Glutamatergic neuron (in vitro differentiated cells): Measurements from ENCODE around the gene TRAPPC3. TPM values are rescaled to one million over a fixed set of nuclear protein-coding genes. Genes with fewer than 3 reads are reported as not detected.

Source experiments
- DNase-seq: peaks from one replicate; pipeline ENCODE4 v3.0.0; 2022
- H3K27ac Mint-ChIP-seq: one replicate; pipeline ENCODE4 v1.8.0; 2020; ENCODE audit warnings: mild to moderate bottlenecking, mixed read lengths, inconsistent platforms; ENCODE audit not compliant: unreplicated experiment
- H3K27me3 Mint-ChIP-seq: one replicate; pipeline ENCODE4 v1.8.0; 2020; ENCODE audit warnings: mild to moderate bottlenecking, moderate library complexity, mixed read lengths, inconsistent platforms; ENCODE audit not compliant: unreplicated experiment
- H3K36me3 Mint-ChIP-seq: one replicate; pipeline ENCODE4 v1.8.0; 2020; ENCODE audit warnings: mild to moderate bottlenecking, mixed read lengths, inconsistent platforms; ENCODE audit not compliant: unreplicated experiment
- H3K4me1 Mint-ChIP-seq: one replicate; pipeline ENCODE4 v1.8.0; 2020; ENCODE audit warnings: mild to moderate bottlenecking, low read depth, mixed read lengths, inconsistent platforms; ENCODE audit not compliant: unreplicated experiment
- H3K4me3 Mint-ChIP-seq: one replicate; pipeline ENCODE4 v1.8.0; 2020; ENCODE audit warnings: mild to moderate bottlenecking, mixed read lengths, inconsistent platforms; ENCODE audit not compliant: unreplicated experiment
- H3K9me3 Mint-ChIP-seq: one replicate; pipeline ENCODE4 v1.8.0; 2020; ENCODE audit warnings: mild to moderate bottlenecking, moderate library complexity, mixed read lengths, inconsistent platforms; ENCODE audit not compliant: unreplicated experiment
- total RNA-seq: library from RNA; stranded (reverse); fragmentation: NEBNext Ultra II Directional; extraction: Animal tissue kit (Norgen Biotek cat#: 25700); gene quantifications from one replicate; pipeline ENCODE4 v1.2.1, GENCODE V29; 2021; ENCODE audit not compliant: unreplicated experiment
- TF ChIP-seq, protein P1 (sequence below): fragments of 200-600 bp; sonication (generic); IDR thresholded peaks from one replicate; pipeline ENCODE4 v1.5.0; 2021; ENCODE audit not compliant: partially characterized antibody, unreplicated experiment

The TRAPPC3 gene
- total RNA-seq, 1 donor from 2014 or later: 30.0 TPM

DNA sequence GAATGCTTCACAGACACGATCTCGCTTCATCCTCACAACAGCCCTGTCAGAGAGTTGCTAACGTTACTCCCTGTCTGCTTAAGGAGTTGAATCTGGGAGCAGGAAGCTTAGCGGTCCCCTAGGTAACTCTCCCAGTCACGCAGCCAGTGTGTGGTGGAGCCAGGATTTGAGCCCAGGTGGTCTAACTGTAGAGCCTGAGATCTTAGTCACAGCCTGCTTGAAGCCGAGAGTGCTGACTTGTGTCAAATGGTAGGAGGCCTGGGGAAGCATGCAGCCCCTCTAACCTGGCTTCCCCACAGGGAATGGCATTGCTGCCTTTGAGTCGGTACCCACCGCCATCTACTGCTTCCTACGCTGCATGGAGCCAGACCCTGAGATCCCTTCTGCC, 56.5 kb downstream of the TRAPPC3 start:
- TF ChIP-seq, protein P1, sequence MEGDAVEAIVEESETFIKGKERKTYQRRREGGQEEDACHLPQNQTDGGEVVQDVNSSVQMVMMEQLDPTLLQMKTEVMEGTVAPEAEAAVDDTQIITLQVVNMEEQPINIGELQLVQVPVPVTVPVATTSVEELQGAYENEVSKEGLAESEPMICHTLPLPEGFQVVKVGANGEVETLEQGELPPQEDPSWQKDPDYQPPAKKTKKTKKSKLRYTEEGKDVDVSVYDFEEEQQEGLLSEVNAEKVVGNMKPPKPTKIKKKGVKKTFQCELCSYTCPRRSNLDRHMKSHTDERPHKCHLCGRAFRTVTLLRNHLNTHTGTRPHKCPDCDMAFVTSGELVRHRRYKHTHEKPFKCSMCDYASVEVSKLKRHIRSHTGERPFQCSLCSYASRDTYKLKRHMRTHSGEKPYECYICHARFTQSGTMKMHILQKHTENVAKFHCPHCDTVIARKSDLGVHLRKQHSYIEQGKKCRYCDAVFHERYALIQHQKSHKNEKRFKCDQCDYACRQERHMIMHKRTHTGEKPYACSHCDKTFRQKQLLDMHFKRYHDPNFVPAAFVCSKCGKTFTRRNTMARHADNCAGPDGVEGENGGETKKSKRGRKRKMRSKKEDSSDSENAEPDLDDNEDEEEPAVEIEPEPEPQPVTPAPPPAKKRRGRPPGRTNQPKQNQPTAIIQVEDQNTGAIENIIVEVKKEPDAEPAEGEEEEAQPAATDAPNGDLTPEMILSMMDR: no peak
- Mint-ChIP-seq H3K27me3 (peaks cover 7% of the 10 kb centered on the region), H3K36me3 (no peaks in the 10 kb centered on the region), H3K4me3 (no peak overlapping the region), H3K4me1 (peaks cover 12% of the 10 kb centered on the region), H3K27ac (no peak overlapping the region), H3K9me3 (peaks cover 6% of the 10 kb centered on the region)
- no peak for DNase-seq

DNA sequence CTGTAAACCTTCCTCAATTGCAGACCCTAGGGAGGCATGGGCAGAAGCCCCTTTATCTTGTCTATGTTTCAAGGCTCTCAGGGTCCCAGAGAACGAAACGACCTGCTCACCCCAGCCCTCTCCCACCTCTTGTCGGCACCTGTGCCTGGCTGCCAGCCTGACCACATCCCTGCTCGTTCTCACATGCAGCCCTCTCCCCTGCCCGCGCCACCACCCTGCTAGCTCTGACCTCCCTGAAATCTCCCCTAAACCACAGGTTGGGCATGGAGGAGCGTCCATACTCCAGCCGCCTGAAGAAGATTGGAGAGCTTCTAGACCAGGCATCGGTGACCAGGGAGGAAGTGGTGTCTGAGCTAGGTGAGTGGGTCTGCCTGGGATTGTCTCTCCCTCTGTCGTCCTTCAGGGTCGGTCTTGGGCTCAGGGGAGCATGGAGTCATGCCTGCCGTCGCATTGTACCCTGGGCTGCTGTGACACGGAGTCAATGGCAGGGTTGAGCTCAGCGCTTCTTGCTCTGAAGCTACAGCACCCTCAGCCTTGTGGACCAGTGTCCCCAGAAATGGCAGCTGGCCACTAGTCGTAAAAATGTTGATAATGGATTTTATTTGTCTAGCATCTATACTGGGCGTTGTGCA, 57.0 kb downstream of the TRAPPC3 start:
- H3K4me3 Mint-ChIP-seq: no peak overlapping the region
- TF ChIP-seq, protein P1: no peak

DNA sequence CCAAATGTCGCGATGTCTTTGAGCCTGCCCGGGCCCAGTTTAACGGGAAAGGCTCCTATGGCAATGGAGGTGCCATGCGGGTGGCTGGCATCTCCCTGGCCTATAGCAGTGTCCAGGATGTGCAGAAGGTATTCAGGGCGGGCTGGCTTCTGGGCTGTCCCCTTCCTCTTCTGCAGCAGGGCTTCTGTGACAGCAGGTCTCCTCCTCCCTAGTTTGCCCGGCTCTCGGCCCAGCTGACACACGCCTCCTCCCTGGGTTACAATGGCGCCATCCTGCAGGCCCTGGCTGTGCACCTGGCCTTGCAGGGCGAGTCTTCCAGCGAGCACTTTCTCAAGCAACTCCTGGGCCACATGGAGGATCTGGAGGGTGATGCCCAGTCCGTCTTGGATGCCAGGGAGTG, 57.6 kb downstream of the TRAPPC3 start:
- Mint-ChIP-seq H3K27me3 (peaks cover 9% of the 10 kb centered on the region), H3K36me3 (no peaks in the 10 kb centered on the region), H3K27ac (no peak overlapping the region), H3K9me3 (peaks cover 6% of the 10 kb centered on the region), H3K4me1 (peaks cover 12% of the 10 kb centered on the region), H3K4me3 (no peak overlapping the region)
- TF ChIP-seq, protein P1: no peak
- DNase-seq: no peak

More for the DNA sequence above, 57.0 kb downstream of the TRAPPC3 start:
- H3K36me3 Mint-ChIP-seq: no peaks in the 10 kb centered on the region
- no peak for DNase-seq
- H3K27me3 Mint-ChIP-seq: peaks cover 7% of the 10 kb centered on the region
- H3K9me3 Mint-ChIP-seq: peaks cover 6% of the 10 kb centered on the region
- no peak overlapping the region for H3K27ac Mint-ChIP-seq
- H3K4me1 Mint-ChIP-seq: peaks cover 12% of the 10 kb centered on the region

DNA sequence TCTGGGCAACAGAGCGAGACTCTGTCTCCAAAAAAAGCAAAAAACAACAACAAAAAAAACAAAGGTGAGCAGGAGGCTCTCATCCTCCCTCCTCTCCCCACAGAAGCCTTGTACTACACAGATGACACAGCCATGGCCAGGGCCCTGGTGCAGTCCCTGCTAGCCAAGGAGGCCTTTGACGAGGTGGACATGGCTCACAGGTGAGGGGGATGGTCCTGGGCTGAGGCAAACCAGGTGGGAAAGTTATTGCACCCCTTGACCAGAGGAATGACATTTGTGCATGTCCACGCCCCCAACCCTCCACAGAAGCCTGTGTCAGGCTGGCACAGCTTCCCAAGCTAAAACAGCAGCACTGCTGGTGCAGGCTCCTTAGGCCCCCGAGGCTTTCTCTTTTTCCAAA, 58.1 kb downstream of the TRAPPC3 start:
- Mint-ChIP-seq H3K9me3 (peaks cover 4% of the 10 kb centered on the region), H3K36me3 (no peaks in the 10 kb centered on the region), H3K27me3 (peaks cover 10% of the 10 kb centered on the region), H3K4me1 (peaks cover 8% of the 10 kb centered on the region), H3K4me3 (no peak overlapping the region), H3K27ac (no peak overlapping the region)
- TF ChIP-seq, protein P1: no peak
- DNase-seq: no peak

DNA sequence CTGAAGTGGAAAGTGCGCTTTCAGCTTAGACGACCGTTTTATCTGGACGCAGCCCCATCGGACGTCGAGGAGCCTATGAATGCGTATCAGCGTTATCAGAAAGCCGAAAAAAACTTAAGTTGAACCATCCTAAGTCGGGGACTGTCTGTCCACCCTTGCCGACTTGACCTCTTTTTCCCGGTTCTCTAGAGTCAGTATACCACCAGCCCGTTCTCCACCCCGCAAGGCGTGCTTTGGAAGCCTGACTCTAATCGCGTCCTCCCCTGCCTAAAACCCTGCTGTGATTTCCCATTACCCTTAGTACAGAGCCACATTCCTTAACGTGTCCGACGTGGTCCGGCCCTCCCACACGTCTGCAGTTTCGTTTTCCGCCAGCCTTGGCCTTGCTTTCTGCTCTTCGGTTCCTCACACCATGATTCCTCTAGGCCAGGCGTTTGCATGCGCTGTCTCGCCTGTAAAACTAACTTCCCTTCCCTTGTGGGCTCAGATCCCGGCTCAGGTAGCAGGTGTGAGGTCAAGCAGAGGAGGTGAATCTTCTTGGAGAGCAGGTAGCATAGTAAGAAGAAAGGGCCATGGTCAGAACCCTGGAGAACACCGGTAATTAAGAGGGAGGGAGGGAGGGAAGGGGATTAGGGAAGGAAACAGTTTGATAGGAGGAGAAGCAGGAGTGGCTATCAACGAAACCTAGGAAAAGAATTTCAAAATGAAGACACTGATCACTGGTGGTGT, 59.7 kb downstream of the TRAPPC3 start:
- Mint-ChIP-seq H3K36me3 (no peaks in the 10 kb centered on the region), H3K4me1 (peaks cover 8% of the 10 kb centered on the region), H3K4me3 (peak overlapping the region; percentile 92), H3K27me3 (peaks cover 11% of the 10 kb centered on the region), H3K27ac (peak overlapping the region; percentile 68), H3K9me3 (peaks cover 4% of the 10 kb centered on the region)
- TF ChIP-seq, protein P1: no peak
- DNase-seq: no peak
